Measurements from ENCODE around the gene MTPN.

- no peak for TF ChIP-seq CTCF (IDR thresholded peaks at IDR 0.05)
- TF ChIP-seq EP300 (IDR thresholded peaks at IDR 0.05), result no peak
Observed at GRCh38 chr7:135959646-135960363, 17.4 kb downstream of the MTPN start.
